Activated CD8-positive, alpha-beta memory T cell treated with anti-CD3 and anti-CD28 coated beads, Interleukin-2, amount 50 U/mL, for 4 hours (primary cell): ENCODE results near the gene RSPO4.

Experiments used
- DNase-seq: peaks from one replicate; pipeline ENCODE4 v3.0.0-alpha.2; 2020

RSPO4 gene

GRCh38 chr20:940926-941325 lies 61.2 kb downstream of the RSPO4 start:
- DNase-seq, result no peak

DNA sequence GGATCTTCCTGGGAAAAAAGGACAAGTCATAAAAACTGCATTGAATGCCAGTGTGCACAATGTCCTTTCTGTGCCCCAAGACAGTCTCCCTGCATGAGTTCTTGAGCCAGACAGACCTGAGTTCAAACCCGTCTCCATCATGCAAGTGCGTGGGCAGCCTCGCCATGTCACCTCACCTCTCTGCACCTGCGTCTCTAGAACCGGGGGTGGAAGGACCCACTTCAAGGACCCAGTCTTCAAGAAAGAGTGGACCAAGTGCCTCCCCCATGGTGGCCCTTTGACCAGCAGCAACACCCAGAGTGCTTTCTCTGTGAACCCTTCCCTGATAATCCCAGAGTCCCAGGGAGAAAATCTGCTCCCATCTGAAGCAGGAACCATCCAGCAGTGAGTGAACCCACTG lies 62.5 kb downstream of the RSPO4 start:
- DNase-seq, result no peak

- no peak for DNase-seq
These were observed 67.8 kb downstream of the RSPO4 start for GRCh38 chr20:934186-934840.

DNA sequence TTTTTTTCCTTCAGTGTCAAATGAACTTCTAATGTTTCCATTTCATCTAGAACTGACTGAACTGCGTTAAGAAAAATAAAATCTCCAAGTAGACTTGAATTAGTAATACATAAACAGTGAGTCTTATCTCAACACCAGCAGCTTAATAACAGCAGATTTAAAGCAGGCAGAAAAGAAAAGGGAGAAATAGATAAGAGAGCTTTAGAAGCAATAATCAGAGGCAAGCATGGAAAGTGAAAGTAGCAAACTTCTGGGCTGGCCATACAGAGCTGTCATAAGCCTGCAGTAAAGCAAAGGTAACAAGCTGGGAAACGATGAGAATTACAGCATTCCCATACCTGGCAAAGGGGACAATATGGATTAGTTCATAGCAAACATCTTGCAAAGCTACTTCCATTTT lies 69.1 kb downstream of the RSPO4 start:
- DNase-seq, result no peak

DNA sequence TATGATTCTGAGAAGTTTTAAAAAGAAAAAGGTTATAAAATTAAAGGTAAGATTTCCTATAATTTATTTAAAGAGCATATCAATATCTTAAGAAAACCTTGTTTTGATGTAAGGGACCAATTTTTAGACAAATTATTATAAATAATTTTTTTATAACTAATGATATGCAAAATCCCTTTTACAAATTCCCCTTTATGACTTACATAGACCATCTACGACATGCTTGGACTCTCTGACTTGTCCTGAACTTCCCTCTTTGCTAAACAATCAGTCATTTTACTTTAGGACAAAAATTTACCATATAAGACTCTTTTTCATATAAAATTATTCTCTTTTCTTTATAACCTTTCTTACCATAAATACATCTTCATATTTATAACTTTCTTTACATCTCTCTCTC lies 70.7 kb downstream of the RSPO4 start:
- no peak for DNase-seq

DNA sequence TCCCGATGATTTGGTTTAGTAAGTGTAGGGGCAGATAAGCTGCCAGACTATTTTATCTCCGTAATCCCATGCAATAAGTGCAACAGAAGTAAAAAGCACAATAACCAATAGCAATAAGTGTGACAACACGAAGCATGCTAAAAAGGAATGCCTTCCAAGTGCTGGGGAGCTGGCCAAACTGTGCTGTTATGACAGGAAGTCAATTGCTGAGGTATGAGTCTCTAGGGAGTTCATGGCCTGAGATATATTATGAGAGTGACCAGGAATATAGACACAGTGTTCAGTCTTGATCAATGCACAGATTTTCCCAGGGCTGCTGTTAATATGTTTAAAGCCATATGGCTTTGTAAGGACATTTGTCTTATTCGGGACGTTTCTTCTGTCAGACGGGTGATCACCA lies 75.4 kb downstream of the RSPO4 start:
- DNase-seq, result no peak

DNA sequence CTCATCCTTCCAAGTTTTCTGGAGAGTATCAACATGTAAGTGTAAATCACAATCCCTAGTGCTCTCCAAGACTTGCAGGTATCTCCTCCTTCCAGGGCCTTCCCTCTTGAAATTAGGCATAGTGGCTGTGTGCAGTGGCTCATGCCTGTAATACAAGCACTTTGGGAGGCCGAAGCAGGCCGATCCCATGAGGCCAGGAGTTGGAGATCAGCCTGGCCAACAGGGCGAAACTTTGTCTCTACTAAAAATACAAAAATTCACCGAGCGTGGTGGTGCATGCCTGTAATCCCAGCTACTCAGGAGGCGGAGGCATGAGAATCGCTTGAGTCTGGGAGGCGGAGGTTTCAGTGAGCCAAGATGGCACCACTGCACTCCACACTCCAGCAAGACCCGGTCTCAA lies 76.6 kb downstream of the RSPO4 start:
- no peak for DNase-seq

DNA sequence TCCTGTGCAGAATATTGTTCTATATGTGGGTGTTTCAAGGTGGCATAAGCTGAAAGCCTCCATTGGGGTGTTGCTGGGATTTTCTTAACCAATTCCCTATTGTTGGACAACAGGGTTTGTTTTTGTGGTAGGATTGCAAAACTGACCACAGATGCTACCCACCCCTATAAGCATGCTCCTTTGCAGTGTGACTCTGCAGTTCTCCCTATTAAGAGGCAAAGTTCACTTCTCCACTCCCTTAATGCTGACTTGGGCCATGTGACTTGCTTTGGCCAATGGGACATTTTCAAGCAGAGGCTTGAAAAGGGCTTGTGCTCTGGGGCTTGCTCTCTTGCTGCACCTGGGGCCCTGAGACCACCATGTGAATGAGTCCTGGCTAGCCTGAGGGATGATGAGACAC lies 77.5 kb downstream of the RSPO4 start:
- DNase-seq, result no peak

GRCh38 chr20:922781-923180 lies 79.3 kb downstream of the RSPO4 start:
- no peak for DNase-seq

GRCh38 chr20:921068-921467 lies 81.0 kb downstream of the RSPO4 start:
- no peak for DNase-seq

- DNase-seq, result no peak
These were observed 81.8 kb downstream of the RSPO4 start for GRCh38 chr20:920311-920710.

- no peak for DNase-seq
These were observed 82.6 kb downstream of the RSPO4 start for GRCh38 chr20:919491-919916.

DNA sequence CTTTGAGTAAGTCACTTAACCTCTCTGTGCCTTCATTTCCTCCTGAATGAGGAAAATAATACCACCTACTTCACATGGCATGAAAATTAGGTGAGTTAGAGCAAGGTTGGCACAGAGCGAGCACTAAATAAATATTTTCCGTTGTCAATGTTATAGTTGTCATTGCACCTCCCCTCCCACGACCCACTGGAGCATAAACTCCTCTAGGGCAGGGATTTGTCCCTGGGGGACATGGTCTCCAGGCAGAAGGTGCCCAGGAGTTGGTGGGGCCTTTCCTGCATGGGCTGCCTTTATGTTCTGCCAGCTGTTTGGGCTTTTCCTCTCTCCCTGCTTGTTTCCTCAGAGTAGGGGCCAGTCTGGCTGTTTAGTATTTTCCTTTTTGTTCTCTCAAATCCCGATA lies 84.7 kb downstream of the RSPO4 start:
- DNase-seq, result no peak

- DNase-seq, result no peak
These were observed 85.3 kb downstream of the RSPO4 start for GRCh38 chr20:916825-917224.

- DNase-seq, result no peak
These were observed 85.8 kb downstream of the RSPO4 start, which contains the start of gene ANGPT4 for GRCh38 chr20:916125-916799. Gene ANGPT4 (minus strand): TSS chr20:916334. CDS start chr20:916214, 120 bp downstream.

DNA sequence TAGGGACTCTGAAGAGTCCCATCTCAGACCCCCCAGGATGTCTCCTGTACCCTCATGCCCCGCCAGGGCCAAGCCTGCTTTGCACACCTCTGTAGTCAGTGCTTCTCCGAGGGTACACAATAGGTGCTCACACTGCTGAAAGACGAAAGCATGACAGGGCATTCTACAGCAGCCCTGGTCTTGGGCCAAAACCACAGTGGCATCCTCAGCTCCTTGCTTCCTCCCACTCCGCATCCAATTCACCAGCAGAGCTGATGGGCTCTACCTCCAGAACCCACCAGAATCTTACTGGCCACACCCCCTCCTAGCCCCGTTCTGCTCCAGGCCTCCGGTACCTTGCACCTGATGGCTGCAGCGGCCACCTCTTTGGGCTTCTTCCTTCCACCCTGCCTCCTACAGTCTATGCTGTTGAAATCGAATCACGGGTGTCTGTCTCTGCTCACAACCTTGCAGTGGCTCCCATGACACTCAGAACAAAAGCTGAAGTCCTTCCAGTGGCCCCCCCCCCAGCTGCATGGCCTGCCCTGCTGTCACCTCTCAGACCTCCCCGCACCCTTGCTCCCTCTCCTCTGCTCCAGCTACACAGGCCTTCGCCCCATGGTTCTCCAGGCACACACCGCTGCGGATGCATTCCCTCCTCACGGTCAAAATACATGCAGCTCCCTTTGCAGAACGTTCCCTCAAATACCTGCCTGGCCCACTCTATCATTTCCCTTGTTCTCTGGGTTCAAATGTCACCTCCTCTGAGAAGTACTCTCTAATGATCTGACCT lies 87.2 kb downstream of the RSPO4 start:
- DNase-seq, result no peak

DNA sequence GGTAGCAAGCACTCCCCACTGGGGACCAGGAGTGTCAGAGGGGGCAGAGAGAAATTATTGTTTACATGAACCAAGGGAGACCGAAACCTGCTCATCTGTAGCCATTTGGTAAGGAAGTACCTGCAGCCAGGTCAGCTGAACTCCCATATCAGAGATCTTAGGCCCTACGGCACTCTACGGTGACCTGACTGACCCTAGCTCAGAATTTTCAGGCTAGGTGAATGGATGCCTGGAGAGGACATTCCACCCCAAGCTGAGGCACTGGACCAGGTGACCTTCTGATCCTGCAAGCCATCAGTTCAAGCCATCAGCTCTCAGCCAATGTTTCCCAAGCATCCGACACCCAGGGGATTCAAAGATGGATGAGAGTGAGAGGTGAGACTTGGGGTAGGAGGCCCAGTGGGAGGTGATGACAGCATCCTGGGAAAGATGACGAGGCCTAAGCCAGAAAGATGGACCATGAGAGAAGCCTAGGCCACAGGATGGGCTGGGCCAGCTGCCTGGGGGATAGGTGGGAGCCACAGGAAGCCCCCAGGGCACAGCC lies 88.7 kb downstream of the RSPO4 start:
- no peak for DNase-seq

DNA sequence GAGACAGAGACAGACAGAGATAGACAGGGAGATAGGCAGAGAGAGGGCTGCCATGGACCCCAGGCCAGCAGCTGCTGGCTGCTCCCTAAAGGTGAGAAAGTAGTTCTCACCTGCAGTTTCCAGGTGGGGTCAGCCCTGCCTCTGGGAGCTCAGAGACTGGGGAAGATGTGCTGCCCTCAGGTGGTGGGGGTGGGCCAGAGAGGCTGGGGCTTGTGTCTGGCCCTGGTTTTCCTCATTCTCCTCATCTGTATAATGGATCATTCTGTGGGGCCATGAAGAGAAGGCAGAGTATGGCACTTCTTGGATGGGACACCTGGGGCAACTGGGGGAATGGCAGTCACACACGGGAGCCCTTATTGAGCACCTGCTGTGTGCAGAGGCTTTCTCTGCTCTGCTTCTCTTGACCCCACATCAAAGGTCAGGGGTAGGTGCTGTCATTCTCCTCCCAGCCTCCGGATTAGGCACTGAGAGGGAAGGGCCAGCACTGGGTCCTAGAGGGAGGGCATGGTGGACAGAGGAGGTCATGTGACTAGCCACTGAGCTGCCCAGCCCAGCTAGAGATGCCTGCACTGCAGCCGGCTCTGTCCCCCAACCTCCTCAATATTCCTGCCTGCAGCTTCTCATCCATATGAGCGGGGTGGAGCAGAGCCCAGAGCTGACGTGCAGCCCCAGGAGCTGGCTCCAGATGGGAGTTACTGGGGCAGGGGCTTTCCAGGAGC lies 90.1 kb downstream of the RSPO4 start:
- DNase-seq, result no peak

- DNase-seq, result no peak
These were observed 91.0 kb downstream of the RSPO4 start for GRCh38 chr20:910870-911770.

DNA sequence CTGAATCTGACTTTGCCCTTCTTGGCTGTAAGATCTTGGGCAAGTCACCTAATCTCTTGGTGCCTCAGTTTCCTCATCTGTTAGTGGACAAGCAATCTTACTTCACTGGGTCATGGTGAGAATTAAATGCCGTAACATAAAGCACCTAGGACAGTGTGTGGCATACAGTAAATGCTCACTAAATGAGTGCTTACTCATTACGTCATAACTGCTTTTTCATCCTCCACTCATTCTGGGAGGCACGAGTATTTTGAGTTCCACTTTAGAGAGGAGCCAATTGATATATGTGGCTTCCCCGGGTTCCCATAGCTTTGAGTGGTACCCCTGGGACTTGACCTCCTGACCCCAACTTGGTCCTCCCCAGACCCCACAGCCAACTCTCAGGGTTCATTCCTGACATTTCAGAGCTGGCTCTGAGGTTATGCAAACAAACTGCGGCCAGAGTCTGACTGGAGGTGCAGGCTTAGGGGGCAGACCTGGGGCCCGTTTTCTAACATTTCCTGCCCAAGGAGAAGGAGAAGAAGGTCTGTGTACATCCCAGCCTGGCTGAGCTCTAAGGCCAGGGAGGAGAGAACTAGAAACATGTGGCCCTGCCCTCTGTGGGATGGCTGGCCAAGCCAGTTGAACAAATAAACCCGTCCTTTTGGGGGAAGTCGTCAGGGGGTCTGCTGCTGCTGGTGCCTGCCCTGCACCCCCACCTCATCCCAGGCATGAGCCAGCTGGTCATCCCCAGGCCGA lies 91.8 kb downstream of the RSPO4 start:
- DNase-seq, result no peak

- DNase-seq, result no peak
These were observed 92.5 kb downstream of the RSPO4 start for GRCh38 chr20:909641-910040.
